H1 (cell line): ENCODE results near the gene NHS. TPM values are rescaled to one million over a fixed set of nuclear protein-coding genes. Genes with fewer than 3 reads are reported as not detected.

Experiments used
- BCL11A ChIP-seq, 2 experiments: IDR thresholded peaks; one replicate each; pipeline ENCODE4 v1.6.1; 2011; ENCODE audit warnings: low read depth in 2 of 2, low read length in 2 of 2, mild to moderate bottlenecking in 2 of 2
- CBX8 ChIP-seq: fragments of 300-800, 300-1000 bp; sonication (generic); IDR thresholded peaks from 2 replicates; pipeline ENCODE4 v1.7.1; 2016; ENCODE audit warnings: low read depth, low read length, borderline replicate concordance
- EGR1 ChIP-seq: IDR thresholded peaks from 2 replicates; pipeline ENCODE4 v1.6.1; 2011; ENCODE audit warnings: low read depth, low read length, borderline replicate concordance
- GTF2F1 ChIP-seq: IDR thresholded peaks from 2 replicates; pipeline ENCODE4 v1.6.1; 2012; ENCODE audit warnings: low read depth, low read length, improper control_type of control experiment, borderline replicate concordance
- NRF1 ChIP-seq: IDR thresholded peaks from 2 replicates; pipeline ENCODE4 v1.6.1; 2011; ENCODE audit warnings: mild to moderate bottlenecking, low read depth, low read length, improper control_type of control experiment
- POU5F1 ChIP-seq: IDR thresholded peaks from 2 replicates; pipeline ENCODE4 v1.6.1; 2011; ENCODE audit warnings: low read depth, mild to moderate bottlenecking, low read length, moderate library complexity
- SIN3A ChIP-seq, 2 experiments: IDR thresholded peaks in 1 of 2; conservative IDR thresholded peaks in 1 of 2; 2 replicates each; pipeline ENCODE4 v1.6.1; 2011 to 2012; ENCODE audit warnings: low read length in 2 of 2, improper control_type of control experiment in 1 of 2, low read depth in 1 of 2, mild to moderate bottlenecking in 1 of 2
- polyA plus RNA-seq, 7 experiments: library from polyadenylated mRNA; depleted of rRNA in 3 of 7; stranded (reverse) in 5 of 7; unstranded in 2 of 7; fragments of >200 nt in 5 of 7; fragments of 200-250 nt in 2 of 7; gene quantifications; 1 replicate in 5 of 7; 2 replicates in 1 of 7; 4 replicates in 1 of 7; pipeline versions ENCODE4 v1.2.1 to v1.2.3, GENCODE V29; 2011 to 2013; ENCODE audit warnings: missing spikeins in 2 of 7, mixed read lengths in 2 of 7
- total RNA-seq: library from RNA; stranded (reverse); fragmentation: NEBNext Ultra II Directional; extraction: Animal tissue kit (Norgen Biotek cat#: 25700); gene quantifications from 2 replicates; pipeline ENCODE4 v1.2.1, GENCODE V29; 2021
- TF ChIP-seq, protein P1 (sequence below): fragments of 300-600 bp; sonication (generic); IDR thresholded peaks from 2 replicates; pipeline ENCODE4 v1.7.1; 2012; ENCODE audit warnings: low read length, moderate library complexity, mild to moderate bottlenecking, inconsistent platforms; ENCODE audit not compliant: insufficient replicate concordance
- TF ChIP-seq, protein P2 (sequence below): IDR thresholded peaks from 2 replicates; pipeline ENCODE4 v1.6.1; 2012; ENCODE audit warnings: low read length, inconsistent platforms

Gene NHS
- total and polyA plus RNA-seq, 2 of the 8 experiments (the other 6 are each of a cell fraction or from before 2014, with no cell fraction given), result 2.2 to 6.7 TPM

DNA sequence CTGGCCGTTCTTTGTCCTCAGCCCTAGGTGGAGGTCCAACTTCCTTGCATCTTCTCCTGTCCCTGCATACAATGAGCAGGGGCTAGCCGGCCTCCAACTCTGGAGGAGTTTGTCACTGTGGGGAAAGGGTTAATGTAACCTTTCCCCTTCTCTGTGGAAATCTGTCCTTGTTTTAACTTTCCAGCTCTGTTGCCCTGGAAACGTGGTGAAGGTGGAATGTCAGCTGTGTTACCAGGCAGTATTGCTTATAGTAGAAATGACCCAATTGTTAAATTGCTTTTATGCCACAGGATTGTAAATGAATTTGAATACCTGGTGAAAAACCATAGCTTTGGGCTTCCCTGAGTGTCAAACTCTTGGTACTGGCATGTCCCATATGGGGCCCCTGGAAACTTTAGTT, 230.7 kb downstream of the NHS start (continued):
- TF ChIP-seq, protein P1, sequence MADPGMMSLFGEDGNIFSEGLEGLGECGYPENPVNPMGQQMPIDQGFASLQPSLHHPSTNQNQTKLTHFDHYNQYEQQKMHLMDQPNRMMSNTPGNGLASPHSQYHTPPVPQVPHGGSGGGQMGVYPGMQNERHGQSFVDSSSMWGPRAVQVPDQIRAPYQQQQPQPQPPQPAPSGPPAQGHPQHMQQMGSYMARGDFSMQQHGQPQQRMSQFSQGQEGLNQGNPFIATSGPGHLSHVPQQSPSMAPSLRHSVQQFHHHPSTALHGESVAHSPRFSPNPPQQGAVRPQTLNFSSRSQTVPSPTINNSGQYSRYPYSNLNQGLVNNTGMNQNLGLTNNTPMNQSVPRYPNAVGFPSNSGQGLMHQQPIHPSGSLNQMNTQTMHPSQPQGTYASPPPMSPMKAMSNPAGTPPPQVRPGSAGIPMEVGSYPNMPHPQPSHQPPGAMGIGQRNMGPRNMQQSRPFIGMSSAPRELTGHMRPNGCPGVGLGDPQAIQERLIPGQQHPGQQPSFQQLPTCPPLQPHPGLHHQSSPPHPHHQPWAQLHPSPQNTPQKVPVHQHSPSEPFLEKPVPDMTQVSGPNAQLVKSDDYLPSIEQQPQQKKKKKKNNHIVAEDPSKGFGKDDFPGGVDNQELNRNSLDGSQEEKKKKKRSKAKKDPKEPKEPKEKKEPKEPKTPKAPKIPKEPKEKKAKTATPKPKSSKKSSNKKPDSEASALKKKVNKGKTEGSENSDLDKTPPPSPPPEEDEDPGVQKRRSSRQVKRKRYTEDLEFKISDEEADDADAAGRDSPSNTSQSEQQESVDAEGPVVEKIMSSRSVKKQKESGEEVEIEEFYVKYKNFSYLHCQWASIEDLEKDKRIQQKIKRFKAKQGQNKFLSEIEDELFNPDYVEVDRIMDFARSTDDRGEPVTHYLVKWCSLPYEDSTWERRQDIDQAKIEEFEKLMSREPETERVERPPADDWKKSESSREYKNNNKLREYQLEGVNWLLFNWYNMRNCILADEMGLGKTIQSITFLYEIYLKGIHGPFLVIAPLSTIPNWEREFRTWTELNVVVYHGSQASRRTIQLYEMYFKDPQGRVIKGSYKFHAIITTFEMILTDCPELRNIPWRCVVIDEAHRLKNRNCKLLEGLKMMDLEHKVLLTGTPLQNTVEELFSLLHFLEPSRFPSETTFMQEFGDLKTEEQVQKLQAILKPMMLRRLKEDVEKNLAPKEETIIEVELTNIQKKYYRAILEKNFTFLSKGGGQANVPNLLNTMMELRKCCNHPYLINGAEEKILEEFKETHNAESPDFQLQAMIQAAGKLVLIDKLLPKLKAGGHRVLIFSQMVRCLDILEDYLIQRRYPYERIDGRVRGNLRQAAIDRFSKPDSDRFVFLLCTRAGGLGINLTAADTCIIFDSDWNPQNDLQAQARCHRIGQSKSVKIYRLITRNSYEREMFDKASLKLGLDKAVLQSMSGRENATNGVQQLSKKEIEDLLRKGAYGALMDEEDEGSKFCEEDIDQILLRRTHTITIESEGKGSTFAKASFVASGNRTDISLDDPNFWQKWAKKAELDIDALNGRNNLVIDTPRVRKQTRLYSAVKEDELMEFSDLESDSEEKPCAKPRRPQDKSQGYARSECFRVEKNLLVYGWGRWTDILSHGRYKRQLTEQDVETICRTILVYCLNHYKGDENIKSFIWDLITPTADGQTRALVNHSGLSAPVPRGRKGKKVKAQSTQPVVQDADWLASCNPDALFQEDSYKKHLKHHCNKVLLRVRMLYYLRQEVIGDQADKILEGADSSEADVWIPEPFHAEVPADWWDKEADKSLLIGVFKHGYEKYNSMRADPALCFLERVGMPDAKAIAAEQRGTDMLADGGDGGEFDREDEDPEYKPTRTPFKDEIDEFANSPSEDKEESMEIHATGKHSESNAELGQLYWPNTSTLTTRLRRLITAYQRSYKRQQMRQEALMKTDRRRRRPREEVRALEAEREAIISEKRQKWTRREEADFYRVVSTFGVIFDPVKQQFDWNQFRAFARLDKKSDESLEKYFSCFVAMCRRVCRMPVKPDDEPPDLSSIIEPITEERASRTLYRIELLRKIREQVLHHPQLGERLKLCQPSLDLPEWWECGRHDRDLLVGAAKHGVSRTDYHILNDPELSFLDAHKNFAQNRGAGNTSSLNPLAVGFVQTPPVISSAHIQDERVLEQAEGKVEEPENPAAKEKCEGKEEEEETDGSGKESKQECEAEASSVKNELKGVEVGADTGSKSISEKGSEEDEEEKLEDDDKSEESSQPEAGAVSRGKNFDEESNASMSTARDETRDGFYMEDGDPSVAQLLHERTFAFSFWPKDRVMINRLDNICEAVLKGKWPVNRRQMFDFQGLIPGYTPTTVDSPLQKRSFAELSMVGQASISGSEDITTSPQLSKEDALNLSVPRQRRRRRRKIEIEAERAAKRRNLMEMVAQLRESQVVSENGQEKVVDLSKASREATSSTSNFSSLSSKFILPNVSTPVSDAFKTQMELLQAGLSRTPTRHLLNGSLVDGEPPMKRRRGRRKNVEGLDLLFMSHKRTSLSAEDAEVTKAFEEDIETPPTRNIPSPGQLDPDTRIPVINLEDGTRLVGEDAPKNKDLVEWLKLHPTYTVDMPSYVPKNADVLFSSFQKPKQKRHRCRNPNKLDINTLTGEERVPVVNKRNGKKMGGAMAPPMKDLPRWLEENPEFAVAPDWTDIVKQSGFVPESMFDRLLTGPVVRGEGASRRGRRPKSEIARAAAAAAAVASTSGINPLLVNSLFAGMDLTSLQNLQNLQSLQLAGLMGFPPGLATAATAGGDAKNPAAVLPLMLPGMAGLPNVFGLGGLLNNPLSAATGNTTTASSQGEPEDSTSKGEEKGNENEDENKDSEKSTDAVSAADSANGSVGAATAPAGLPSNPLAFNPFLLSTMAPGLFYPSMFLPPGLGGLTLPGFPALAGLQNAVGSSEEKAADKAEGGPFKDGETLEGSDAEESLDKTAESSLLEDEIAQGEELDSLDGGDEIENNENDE, result no peak
- TF ChIP-seq POU5F1 (no peak), BCL11A (IDR thresholded peaks at IDR 0.05; ENCODE audit: low read depth in 2 of 2, low read length in 2 of 2) (no peak), SIN3A (conservative IDR thresholded peaks at IDR 0.05 in 1 of 2, IDR thresholded peaks at IDR 0.05 in 1 of 2; ENCODE audit: low read depth in 1 of 2, low read length in 2 of 2) (no peak), CBX8 (no peak), GTF2F1 (no peak), NRF1 (no peak), EGR1 (no peak)
- TF ChIP-seq, protein P2, sequence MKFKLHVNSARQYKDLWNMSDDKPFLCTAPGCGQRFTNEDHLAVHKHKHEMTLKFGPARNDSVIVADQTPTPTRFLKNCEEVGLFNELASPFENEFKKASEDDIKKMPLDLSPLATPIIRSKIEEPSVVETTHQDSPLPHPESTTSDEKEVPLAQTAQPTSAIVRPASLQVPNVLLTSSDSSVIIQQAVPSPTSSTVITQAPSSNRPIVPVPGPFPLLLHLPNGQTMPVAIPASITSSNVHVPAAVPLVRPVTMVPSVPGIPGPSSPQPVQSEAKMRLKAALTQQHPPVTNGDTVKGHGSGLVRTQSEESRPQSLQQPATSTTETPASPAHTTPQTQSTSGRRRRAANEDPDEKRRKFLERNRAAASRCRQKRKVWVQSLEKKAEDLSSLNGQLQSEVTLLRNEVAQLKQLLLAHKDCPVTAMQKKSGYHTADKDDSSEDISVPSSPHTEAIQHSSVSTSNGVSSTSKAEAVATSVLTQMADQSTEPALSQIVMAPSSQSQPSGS, result no peak
